Stimulated activated CD4-positive, alpha-beta T cell treated with anti-CD3 and anti-CD28 coated beads, TNF-alpha, amount 100 ng/mL, for 4 hours (primary cell): ENCODE measurements around the gene SEMA4D.
A peak's percentile ranks its signal among the peaks of the same experiment; 100 is the strongest.

Experiments
- DNase-seq, 3 experiments: peaks; one replicate each; pipeline ENCODE4 v3.0.0-alpha.2; 2020; ENCODE audit warnings: low read depth in 3 of 3

Gene SEMA4D, protein sequence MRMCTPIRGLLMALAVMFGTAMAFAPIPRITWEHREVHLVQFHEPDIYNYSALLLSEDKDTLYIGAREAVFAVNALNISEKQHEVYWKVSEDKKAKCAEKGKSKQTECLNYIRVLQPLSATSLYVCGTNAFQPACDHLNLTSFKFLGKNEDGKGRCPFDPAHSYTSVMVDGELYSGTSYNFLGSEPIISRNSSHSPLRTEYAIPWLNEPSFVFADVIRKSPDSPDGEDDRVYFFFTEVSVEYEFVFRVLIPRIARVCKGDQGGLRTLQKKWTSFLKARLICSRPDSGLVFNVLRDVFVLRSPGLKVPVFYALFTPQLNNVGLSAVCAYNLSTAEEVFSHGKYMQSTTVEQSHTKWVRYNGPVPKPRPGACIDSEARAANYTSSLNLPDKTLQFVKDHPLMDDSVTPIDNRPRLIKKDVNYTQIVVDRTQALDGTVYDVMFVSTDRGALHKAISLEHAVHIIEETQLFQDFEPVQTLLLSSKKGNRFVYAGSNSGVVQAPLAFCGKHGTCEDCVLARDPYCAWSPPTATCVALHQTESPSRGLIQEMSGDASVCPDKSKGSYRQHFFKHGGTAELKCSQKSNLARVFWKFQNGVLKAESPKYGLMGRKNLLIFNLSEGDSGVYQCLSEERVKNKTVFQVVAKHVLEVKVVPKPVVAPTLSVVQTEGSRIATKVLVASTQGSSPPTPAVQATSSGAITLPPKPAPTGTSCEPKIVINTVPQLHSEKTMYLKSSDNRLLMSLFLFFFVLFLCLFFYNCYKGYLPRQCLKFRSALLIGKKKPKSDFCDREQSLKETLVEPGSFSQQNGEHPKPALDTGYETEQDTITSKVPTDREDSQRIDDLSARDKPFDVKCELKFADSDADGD

DNA sequence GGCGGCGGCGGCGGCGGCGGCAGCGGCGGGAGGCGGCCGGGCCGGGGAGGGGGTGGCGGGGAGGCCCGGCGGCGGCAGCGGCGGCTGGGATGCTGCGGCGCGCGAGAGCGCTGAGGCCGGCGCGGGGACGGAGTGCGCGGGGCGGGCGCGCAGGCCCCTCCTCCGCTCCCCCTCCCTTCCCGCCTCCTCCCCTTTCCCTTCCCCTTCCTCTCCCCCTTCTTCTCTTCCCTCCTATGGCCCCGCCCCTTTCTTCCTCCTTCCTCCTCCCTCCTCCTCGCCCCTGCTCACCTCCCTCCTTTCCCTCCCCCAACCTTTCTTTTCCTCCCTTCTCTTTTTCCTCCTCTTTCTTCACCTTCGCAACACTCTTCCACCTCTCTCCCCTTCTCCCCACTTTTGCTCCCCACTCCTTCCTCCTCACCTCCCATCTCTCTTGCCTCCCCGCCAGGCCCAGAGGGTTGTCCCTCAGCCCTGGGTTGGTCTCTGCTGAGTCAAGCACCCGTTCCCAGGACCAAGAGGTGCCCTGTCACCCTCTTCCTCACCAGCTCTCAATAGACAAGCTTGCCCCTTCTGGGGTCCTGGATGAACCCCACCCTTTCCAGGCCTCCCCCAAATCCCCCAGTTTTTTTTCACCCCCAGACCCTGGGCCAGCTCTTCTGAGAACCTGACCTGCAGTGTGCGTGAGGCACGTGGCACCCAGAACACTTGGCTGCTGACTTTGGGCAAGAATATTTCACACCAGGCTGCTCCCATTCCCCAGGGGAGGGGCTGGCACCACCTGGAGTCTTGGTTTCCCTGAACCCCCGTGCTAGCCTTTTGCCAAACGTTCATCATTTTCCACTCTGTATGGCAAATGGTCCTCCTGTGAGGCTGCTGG lies at the start of gene SEMA4D:
Gene SEMA4D, minus strand, starts transcription at position 136 of the 874 bp plus-strand sequence. CDS start 92,657 bp downstream, outside the sequence.
- peak in 2 of 3 experiments; percentile 39 to 54 for DNase-seq

DNA sequence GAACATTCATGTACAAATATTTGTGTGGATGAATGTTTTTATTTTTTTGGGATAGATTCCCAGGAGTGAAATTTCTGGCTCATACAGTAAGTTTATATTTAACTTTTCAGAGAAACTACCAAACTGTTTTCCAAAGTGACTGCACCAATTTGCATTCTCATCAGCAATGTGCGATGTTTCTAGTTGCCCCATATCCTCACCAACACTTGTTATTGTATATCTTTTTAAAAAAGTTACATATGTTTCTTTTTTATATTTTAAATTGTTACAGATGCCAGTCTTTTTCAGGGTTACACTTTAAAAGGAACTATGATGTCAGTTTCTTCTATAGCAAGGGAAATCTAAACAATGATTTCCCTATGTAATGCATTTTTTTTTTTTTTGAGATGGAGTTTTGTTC lies 49.1 kb upstream of the SEMA4D start:
- no peak for DNase-seq

DNA sequence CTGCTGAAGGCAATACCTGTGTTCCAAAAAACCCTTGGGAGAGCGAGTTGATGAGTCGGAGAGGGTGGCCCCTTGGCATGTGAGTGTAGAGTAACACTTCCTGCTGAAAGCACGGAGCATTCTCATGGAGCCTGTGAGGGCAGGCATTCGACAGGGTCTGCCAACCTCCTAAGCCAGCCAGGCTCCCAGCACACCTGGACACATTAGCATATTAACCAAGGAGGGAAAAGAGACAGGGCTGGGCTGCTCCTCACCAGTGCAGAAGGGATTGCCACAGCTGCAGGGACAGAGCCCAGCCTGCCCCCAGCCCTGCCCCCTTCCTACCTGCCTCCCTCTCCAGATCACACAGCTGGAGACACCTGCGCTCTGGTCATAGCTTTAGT lies 46.4 kb upstream of the SEMA4D start:
- no peak for DNase-seq

DNA sequence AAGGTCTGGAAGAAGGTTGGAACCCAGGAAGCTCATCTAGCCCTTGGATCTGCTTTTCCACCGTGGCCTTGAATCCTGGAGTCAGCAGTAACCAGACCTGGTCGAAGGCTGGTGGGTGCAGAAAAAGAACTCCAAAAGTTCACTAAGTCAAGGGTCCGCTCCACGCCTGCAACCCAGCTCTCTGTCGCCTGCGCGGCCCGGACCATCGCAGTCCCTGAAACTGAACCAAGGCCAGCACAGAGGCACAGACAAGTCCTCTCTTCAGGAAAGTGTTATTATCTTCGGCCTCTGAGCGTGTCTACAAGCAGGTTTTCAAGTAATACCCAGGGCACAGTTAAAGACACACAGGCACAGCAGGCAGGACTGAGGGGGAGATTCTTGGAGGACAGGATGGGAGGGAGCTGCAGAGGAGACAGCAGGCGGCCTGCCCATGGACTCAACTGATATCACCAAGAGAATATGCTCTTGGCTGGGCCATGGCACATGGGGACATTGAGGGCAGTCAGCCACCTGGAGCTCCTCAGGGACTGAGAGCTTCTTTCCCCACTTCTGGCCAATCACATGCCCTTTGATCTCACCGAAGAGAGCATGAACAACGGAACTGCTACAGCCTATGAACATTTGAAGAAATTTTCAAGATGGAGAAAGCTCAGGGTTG lies 45.8 kb upstream of the SEMA4D start:
- no peak for DNase-seq

DNA sequence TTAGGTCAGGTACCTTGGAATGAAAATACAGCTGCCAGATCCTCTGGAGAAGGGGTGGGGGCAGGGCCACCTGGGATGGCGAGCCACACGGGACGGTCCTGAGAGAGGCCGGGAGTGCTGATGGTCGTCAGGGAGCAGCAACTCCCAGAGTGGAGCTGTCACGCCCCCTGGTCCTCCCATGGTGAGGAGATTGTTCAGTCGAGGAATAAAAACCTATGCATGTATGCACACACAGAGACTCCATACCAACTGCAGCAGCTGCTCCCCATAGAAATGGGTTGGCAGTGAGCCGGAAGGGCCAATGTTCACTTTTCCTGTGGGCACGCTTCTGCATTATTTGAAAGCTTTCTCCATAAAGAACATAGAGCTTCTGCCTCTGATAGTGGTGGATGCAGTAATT lies 45.2 kb upstream of the SEMA4D start:
- no peak for DNase-seq

DNA sequence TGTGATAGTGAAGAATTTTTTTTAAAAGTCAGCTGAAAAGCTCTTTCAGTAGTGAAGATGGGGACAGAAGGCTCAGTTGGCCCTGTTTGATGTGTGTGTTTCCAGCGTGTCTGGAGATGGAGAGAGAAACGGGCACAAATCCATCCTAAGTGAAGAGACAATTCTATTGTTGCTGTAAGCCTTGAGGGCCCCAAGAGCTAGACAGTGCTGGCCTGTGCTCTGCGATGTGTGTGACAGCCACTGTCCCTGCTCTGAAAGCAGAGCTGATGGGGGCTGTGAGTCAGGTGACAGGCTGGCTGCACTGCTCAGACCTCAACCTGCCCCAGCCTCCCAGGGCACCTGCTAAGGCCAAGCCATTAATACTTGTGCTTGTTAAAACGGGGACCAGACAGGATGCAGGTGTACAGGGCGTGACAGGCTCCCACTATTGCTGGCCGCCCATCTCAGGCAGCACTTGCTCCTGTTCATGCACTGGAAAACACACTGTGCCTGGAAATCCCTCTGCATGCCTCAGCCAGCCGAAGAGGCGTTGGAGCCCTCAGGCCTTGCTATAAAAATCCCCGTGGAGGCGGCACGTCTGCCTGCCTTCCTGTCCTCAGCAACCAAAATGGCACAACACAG lies 44.6 kb upstream of the SEMA4D start:
- DNase-seq, result no peak

DNA sequence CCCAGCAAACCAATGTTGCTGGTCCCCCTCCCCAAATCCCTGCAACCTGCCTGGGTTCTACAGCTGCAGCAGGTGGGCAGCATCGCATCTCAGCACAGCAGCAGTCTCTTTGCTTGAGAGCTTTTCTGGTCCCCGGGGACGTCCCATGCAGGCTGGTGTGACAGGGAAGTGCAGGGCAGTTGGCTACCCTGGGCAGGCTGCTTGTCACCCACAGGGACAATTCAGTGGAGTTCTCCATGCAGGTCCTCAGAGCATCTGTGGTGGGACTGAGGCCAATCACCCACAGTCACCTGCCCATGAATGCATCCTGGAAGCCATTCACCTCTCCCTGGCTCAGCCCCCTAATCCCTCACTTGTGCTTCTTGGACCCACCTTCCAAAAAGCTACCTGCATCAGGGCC lies 43.9 kb upstream of the SEMA4D start:
- no peak for DNase-seq

DNA sequence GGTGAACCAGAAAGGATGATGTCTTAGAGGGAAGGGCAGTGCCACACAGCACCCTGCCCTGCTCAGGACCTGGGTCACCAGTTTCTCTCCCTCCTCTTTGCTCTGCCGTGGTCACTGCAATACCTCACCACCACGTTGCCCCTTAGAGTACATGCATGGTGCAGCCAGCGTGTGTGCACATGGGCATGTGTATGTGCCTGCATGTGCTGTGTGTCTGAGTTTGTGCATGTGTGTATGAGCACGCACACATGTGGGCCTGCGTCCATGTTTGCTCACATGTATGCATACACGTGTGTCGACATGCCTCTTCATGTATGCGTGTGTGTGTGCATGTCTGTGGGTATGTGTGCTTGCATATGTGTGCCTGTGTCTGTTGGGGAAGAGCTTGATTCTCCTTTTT lies 41.5 kb upstream of the SEMA4D start:
- DNase-seq, result no peak

DNA sequence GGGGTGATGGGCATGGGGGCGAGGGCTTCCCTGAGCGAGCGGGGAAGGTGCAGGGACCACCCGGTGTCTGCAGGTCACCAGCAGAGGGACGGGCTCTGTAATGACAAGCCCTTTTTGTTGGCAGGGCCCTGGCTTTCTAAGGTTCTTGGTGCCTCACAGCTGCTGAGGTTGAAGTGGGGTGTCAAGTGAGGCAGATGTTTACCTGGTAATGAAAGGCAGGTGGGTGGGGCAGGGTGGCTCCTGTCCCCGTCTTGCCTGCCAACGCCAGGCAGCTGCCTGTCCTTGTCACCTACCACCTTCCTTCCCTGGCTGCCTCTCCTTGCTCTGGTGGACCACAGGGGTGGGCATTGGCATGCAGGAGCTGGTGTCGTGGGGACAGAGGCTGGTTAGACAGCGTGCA lies 41.0 kb upstream of the SEMA4D start:
- DNase-seq, result no peak

DNA sequence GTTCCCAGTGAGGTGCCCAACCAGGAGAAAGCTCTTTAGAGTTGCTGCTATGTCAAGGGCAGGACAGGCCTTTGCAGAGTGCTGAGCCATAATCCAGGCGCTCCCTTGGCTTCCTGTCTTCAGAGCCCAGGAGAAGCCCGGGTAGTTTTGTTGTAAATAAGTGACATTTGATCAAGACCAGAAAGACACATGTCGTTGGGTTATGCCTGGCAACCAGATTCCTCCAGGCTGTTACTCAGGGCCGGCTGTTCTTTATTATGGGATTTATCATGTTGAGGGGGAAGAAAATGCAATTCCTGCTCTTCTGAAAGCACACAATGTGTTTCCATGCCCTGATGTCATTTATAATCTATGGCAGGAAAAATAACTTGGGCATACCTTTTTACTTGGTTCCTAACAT lies 39.3 kb upstream of the SEMA4D start:
- DNase-seq, result no peak

DNA sequence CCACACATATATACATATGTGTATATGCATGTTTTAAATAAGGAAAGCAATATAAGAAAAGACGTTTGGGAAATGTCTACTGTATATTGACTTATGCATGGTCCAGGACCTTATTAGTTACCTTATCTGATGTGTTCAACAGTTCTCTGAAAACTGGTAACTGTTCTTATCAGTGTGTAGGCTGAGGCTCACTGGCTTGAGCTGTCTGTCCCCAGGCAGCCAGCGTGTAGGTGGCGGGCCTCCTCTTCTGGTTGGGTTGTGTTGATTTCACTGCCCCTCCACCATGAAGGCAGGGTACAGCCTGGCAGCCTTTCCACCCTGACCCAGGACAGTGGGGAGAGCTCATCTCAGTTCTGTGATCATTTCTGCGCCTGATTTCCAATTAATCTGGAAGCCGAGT lies 38.7 kb upstream of the SEMA4D start:
- no peak for DNase-seq

DNA sequence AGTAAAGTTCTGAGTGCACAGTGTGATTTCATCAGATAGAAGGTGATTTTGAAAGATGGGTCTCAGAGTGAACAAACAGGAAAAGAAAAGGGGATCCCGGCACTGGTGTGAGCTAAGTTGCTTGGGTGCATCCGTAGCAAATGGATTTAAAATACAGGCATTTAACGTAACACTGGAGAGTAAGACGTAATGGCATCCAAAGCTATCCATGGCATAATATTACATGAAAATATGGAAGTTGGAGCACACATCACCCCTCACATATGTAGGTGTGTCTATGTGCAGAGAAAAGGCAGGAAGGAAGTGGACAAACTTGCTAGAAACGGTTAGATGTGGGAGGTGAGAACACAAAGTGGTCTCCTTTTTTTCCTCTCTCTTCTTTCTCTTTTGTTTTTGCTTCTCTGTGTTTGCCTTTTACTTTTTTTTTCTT lies 38.2 kb upstream of the SEMA4D start:
- no peak for DNase-seq

DNA sequence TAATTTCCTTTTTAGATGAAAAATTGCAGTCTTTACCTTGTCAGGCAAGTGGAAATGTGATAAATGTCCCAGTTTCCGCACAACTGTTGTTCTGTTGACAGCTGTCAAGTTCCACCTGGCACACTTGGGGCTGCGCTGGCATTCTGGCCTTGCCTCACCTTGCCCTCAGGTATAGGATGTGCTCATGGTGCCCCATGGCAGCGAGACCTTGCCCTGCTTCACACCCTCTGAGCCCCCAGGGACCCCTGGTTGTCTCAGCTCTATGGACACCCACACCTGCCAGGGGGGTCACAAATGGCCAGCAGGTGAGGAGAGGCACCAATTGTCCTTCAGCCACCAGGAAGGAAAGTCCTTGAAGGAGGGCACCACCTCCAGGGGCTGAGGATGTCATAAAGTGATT lies 37.5 kb upstream of the SEMA4D start:
- DNase-seq, result no peak

DNA sequence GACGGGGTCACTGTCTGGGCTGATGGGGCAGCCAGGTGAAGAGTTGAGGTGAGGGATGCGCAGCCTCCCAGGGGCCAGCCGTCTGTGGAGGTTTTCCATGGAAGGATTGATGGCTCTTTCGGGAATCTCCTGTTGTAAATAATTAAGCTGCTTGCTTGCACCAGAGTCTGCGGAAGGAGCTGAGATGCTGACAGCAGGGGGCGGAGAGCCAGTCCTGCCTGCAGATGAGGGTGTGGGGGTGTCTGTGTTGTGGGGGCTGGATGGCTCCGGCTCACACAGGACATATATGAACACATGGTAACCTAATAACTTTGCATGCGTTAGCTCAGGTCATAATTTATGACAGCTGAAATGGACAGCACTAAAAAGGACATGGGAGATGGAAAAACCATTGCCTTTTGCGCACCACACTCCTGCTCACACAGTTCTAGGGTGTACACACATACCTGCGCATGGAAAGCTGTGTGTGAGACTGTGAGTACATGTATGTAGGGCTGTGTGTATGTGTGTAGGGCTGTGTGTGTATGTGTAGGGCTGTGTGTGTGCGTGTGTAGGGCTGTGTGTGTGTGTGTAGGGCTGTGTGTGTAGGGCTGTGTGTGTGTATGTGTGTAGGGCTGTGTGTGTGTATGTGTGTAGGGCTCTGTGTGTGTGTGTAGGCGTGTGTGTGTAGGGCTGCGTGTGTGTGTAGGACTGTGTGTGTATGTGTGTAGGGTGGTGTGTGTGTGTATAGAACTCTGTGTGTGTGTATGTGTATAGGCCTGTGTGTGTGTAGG lies 36.8 kb upstream of the SEMA4D start:
- no peak for DNase-seq

DNA sequence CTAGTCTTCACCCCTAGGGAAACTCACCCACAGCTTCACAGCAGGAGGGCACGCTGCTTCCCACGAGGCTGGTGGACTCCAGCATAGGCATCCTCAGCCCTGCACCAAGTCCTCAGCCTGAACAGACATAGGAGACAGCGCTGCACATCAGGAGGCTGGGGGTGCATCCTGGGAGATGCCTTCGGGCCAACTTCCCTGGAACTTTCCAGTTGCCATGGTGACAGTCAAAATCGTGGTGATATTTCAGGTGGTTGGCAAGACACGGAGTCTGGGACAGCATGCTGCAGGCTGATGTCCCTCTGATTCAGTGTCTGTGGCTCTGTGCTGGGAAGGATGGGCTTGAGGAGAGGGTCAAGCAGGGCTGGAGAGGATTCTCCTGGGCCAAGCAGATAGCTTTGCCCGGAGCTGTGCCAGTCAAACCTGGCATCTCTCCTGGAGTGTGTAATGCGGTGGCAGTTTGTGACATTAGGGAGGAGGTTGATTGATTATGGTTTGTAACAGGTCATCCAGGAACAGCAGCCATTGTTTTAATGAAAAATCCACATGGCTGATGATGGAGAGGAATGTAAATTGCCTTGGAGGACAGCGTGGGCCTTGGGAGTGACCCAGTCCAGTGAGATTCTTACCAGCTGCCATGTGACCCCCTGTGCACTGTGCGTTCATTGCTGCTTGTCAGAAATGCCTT lies 35.6 kb upstream of the SEMA4D start:
- no peak for DNase-seq

DNA sequence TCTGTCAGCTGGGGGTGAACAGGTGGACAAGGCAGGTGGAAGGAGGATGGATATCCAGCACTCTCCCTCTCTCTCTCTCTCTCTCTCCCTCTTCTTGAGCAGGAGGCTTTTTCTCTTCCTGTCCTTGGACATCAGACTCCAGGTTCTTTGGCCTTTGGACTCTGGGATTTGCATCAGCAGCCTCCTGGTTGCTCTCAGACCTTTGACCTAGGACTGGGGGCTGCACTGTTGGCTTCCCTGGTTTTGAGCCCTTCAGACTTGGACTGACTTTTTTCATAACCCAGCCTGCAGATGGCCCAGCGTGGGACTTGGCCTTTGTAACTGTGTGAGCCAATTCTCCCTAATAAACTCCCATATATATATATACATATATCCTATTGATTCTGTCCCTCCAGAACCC lies 35.0 kb upstream of the SEMA4D start:
- no peak for DNase-seq

DNA sequence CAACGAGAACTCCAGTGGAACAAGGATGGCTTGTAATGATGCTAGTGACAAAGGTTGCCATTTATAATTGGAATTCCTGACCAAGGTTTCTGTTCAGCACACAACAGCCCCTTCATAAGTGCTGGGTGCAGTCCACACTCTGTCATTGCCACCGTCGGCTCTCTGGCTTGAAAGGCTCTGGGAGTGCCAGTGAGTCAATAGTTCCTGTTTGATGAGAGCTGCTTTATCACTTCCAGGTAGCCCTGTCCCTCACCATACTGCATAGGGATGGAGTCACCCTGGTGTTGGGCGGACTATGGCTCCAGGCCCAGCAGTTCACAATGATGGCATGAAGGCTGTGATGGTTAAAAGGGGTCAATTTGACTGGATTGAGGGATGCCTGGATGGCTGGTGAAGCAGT lies 34.6 kb upstream of the SEMA4D start:
- peak in 2 of 3 experiments; percentile 24 to 29 for DNase-seq

DNA sequence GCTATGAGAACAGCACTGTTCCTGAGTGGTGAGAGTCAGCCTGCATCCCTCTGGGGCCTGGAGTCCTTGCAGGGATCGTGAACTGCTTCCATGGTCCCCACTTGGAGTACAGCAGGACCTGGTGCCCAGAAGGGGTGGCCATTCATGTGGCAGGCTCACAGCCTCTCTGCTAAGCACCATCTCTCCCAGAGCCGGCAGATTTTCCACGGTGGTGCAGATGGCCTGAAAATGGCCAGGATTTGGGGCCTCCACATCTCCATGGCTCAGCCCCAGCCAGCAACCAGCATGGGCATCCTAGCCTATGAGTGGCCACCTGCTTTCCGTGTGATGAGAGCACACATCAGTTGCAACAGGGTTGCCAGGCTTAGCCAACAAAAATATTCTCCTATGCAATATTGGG lies 33.9 kb upstream of the SEMA4D start:
- DNase-seq, result no peak

DNA sequence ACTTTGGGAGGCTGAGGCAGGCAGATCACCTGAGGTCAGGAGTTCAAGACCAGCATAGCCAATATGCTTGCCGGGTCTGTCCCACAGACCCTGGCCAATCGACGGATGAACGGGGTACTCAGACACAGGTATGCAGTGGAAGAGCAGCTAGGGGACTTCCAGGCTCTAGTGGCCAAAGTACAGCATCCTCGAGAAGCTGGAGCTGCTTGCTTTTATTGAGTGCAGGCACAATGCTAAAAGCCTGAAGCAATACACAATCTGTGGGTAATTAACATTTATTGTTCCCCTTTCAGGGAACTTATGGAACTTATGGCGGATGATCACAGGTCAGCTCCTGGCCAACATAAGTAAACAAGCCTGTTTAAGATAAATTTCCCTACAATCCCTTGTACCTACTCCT lies 32.8 kb upstream of the SEMA4D start:
- DNase-seq, result no peak
